MM.1S (cell line): ENCODE results near the gene OR10J1.

Experiments
- DNase-seq: peaks from one replicate; pipeline ENCODE4 v3.0.0-alpha.2; 2015
- H2AFZ ChIP-seq: fragments of 300-600 bp; sonication (generic); 2 replicates; pipeline ENCODE4 v1.6.0; 2016; ENCODE audit warnings: antibody characterized with exemption, low read length
- H3F3A ChIP-seq: fragments of 300-600 bp; sonication (generic); 2 replicates; pipeline ENCODE4 v1.6.1; 2016; ENCODE audit warnings: mild to moderate bottlenecking, antibody characterized with exemption, low read length, moderate library complexity, mixed read lengths; ENCODE audit not compliant: insufficient read depth
- H3K27ac ChIP-seq: fragments of 300-600 bp; sonication (generic); 2 replicates; pipeline ENCODE4 v1.5.1; 2016; ENCODE audit warnings: mild to moderate bottlenecking, low read length
- H3K27me3 ChIP-seq: fragments of 300-600 bp; sonication (generic); replicated peaks from 2 replicates; pipeline ENCODE4 v1.6.0; 2016; ENCODE audit warnings: low read length; ENCODE audit not compliant: insufficient read depth
- H3K36me3 ChIP-seq: fragments of 300-600 bp; sonication (generic); replicated peaks from 2 replicates; pipeline ENCODE4 v1.6.1; 2016; ENCODE audit warnings: mild to moderate bottlenecking, low read length, mixed read lengths; ENCODE audit not compliant: insufficient read depth
- H3K4me1 ChIP-seq: fragments of 300-600 bp; sonication (generic); 2 replicates; pipeline ENCODE4 v1.6.1; 2016; ENCODE audit warnings: low read length, mixed read lengths
- H3K4me2 ChIP-seq: fragments of 300-600 bp; sonication (generic); 2 replicates; pipeline ENCODE4 v1.6.0; 2016; ENCODE audit warnings: low read depth, low read length
- H3K4me3 ChIP-seq: fragments of 300-600 bp; sonication (generic); 2 replicates; pipeline ENCODE4 v1.5.1; 2016; ENCODE audit warnings: low read length, mixed read lengths
- H3K79me2 ChIP-seq: fragments of 300-600 bp; sonication (generic); 2 replicates; pipeline ENCODE4 v1.6.1; 2016; ENCODE audit warnings: mixed run types, low read length, mixed read lengths
- H3K9ac ChIP-seq: fragments of 300-600 bp; sonication (generic); 2 replicates; pipeline ENCODE4 v1.6.1; 2016; ENCODE audit warnings: low read length, mixed read lengths
- H3K9me2 ChIP-seq: fragments of 300-600 bp; sonication (generic); replicated peaks from 2 replicates; pipeline ENCODE4 v1.6.1; 2016; ENCODE audit warnings: mild to moderate bottlenecking, low read length, mixed read lengths; ENCODE audit not compliant: insufficient read depth
- H3K9me3 ChIP-seq: fragments of 300-600 bp; sonication (generic); replicated peaks from 2 replicates; pipeline ENCODE4 v1.6.1; 2016; ENCODE audit warnings: mild to moderate bottlenecking, low read length, mixed read lengths; ENCODE audit not compliant: insufficient read depth
- H4K20me1 ChIP-seq: fragments of 300-600 bp; sonication (generic); 2 replicates; pipeline ENCODE4 v1.6.1; 2016; ENCODE audit warnings: mild to moderate bottlenecking, low read length, moderate library complexity, mixed read lengths; ENCODE audit not compliant: insufficient read depth
- EZH2 ChIP-seq: fragments of 300-600 bp; sonication (generic); optimal IDR thresholded peaks from 2 replicates; pipeline ENCODE3; 2017; ENCODE audit warnings: low read depth, mild to moderate bottlenecking, antibody characterized with exemption, low read length, mixed read lengths
- EZH2phosphoT487 ChIP-seq: fragments of 300-600 bp; sonication (generic); IDR thresholded peaks from 2 replicates; pipeline ENCODE4 v1.6.1; 2018; ENCODE audit warnings: antibody characterized with exemption, low read length
- TF ChIP-seq, protein P1 (sequence below): fragments of 300-600 bp; sonication (generic); IDR thresholded peaks from 2 replicates; pipeline ENCODE4 v1.5.1; 2016; ENCODE audit warnings: antibody characterized with exemption, low read length, mixed read lengths

The OR10J1 gene, protein sequence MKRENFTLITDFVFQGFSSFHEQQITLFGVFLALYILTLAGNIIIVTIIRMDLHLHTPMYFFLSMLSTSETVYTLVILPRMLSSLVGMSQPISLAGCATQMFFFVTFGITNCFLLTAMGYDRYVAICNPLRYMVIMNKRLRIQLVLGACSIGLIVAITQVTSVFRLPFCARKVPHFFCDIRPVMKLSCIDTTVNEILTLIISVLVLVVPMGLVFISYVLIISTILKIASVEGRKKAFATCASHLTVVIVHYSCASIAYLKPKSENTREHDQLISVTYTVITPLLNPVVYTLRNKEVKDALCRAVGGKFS

DNA sequence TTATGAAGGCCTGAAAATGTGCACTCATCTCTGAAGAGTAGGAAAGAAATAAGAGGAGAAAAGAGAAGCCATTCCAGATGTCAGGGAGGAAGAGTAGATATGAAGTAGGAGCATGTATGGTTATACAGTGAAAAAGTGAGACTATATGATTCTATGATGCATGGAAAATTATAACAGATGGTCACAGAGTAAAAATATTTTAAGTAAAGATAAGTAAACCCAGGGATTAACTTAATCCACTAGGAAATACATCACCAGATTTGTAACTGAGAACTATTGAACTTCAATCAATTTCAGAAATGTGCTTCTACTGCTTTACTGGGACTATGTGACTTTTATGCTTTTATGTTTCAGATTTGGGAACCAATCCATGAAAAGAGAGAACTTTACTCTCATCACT is at the start of gene OR10J1:
Gene OR10J1, plus strand, starts transcription at position 301 of the 400 bp plus-strand sequence. Its CDS starts 70 bp downstream, at position 371.
- no peak within 1 kb of the TSS for H3K9ac ChIP-seq
- H3K27me3 ChIP-seq = no peaks in the 10 kb centered on the region
- TF ChIP-seq EZH2 = no peak
- TF ChIP-seq, protein P1, sequence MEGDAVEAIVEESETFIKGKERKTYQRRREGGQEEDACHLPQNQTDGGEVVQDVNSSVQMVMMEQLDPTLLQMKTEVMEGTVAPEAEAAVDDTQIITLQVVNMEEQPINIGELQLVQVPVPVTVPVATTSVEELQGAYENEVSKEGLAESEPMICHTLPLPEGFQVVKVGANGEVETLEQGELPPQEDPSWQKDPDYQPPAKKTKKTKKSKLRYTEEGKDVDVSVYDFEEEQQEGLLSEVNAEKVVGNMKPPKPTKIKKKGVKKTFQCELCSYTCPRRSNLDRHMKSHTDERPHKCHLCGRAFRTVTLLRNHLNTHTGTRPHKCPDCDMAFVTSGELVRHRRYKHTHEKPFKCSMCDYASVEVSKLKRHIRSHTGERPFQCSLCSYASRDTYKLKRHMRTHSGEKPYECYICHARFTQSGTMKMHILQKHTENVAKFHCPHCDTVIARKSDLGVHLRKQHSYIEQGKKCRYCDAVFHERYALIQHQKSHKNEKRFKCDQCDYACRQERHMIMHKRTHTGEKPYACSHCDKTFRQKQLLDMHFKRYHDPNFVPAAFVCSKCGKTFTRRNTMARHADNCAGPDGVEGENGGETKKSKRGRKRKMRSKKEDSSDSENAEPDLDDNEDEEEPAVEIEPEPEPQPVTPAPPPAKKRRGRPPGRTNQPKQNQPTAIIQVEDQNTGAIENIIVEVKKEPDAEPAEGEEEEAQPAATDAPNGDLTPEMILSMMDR = no peak
- no peak for TF ChIP-seq EZH2phosphoT487
- H3K79me2 ChIP-seq = no peaks in the 10 kb centered on the region
- H3F3A ChIP-seq = no peaks in the 10 kb centered on the region
- H3K4me2 ChIP-seq = no peak within 1 kb of the TSS
- no peak within 1 kb of the TSS for H2AFZ ChIP-seq
- no peaks in the 10 kb centered on the region for H3K9me2 ChIP-seq
- no peaks in the 10 kb centered on the region for H4K20me1 ChIP-seq
- no peak within 1 kb of the TSS for H3K4me3 ChIP-seq
- no peak for DNase-seq
- no peaks in the 10 kb centered on the region for H3K9me3 ChIP-seq
- H3K36me3 ChIP-seq = no peaks in the 10 kb centered on the region
- 0 out of 2 replicates have a peak, but pooled peaks cover 3% of the 10 kb centered on the region for H3K4me1 ChIP-seq
- H3K27ac ChIP-seq = no peak within 1 kb of the TSS

DNA sequence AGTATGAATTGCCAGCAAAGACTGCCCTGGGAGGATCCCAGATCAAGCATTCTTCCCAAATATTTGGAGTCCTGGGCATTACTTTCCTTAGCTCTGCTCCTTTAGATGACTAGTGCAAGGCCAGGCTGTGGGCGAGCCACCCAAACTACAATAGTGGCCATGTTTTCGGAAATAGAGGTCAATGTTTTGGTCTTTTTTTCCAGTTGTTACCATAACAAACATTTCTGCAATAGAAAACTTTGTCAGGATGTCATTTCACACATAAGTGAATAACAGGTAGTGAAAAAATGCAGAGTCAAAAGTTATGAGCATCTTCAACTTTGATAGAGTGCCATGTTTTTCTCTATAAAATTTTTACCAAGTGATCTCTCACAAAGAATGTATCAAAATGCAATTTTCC is 32.7 kb upstream of the OR10J1 start:
- H3K9me3 ChIP-seq = no peaks in the 10 kb centered on the region
- H3F3A ChIP-seq = no peaks in the 10 kb centered on the region
- H3K4me3 ChIP-seq = no peak overlapping the region
- TF ChIP-seq, protein P1 = no peak
- TF ChIP-seq EZH2phosphoT487 = no peak
- TF ChIP-seq EZH2 = no peak
- no peak overlapping the region for H3K27ac ChIP-seq
- no peaks in the 10 kb centered on the region for H3K9me2 ChIP-seq
- H2AFZ ChIP-seq = no peak overlapping the region
- no peak overlapping the region for H3K4me2 ChIP-seq
- H3K79me2 ChIP-seq = no peaks in the 10 kb centered on the region
- H3K27me3 ChIP-seq = no peaks in the 10 kb centered on the region
- H4K20me1 ChIP-seq = no peaks in the 10 kb centered on the region
- H3K9ac ChIP-seq = no peak overlapping the region
- no peak for DNase-seq
- H3K4me1 ChIP-seq = no peaks in the 10 kb centered on the region
- no peaks in the 10 kb centered on the region for H3K36me3 ChIP-seq

DNA sequence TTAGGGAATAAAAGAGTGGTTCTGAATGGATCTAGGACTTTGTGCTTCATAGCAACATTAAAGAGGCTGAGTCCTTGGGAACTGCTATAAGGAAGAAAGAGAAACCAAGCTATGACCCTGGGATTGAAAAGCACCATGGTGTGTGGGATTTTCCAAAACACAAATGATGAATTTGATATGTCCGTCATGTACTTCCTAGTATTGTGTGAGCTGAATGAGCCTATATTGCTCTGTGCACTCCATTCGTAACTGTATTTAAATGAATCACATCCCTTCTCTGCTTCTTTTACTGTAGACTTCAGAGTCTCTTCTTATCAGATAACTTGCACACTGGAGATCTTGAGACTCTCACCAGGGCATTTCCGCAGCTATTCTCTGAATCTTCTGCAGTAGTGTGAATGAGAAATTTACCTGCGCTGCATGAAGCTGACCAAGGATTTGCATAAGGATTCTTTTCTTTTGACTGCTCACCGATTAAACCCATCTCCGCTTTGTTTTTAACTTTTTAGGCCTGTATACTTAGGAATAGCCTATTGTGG is 30.6 kb upstream of the OR10J1 start:
- DNase-seq = no peak
- Histone ChIP-seq H3K9me3 (no peaks in the 10 kb centered on the region), H3F3A (no peaks in the 10 kb centered on the region), H3K36me3 (no peaks in the 10 kb centered on the region), H3K4me1 (no peaks in the 10 kb centered on the region), H3K4me2 (no peak overlapping the region), H3K27me3 (no peaks in the 10 kb centered on the region), H3K79me2 (no peaks in the 10 kb centered on the region), H3K9me2 (no peaks in the 10 kb centered on the region), H3K9ac (no peak overlapping the region), H2AFZ (no peak overlapping the region), H3K4me3 (no peak overlapping the region), H4K20me1 (no peaks in the 10 kb centered on the region), H3K27ac (no peak overlapping the region)
- TF ChIP-seq EZH2phosphoT487 (no peak), EZH2 (no peak)
- TF ChIP-seq, protein P1 = no peak
